Sigmoid colon (tissue), 7 donors: Measurements from ENCODE around the gene RNF13. TPM values are rescaled to one million over a fixed set of nuclear protein-coding genes. Genes with fewer than 3 reads are reported as not detected.

Experiments
- DNase-seq: peaks from one replicate; pipeline ENCODE4 v3.0.0-alpha.2; 2019
- H3K27ac ChIP-seq, 4 donors: fragments of 200-600 bp; sonication (generic); one replicate each; pipeline ENCODE4 v1.5.1; 2016 to 2019; ENCODE audit warnings: mild to moderate bottlenecking in 1 of 4
- H3K27me3 ChIP-seq, 3 donors: fragments of 200-600 bp; sonication (generic); one replicate each; pipeline ENCODE4 v1.5.1; 2019; ENCODE audit warnings: mild to moderate bottlenecking in 1 of 3
- H3K36me3 ChIP-seq, 4 donors: fragments of 200-600 bp; sonication (generic); one replicate each; pipeline ENCODE4 v1.5.1; 2016 to 2019
- H3K4me1 ChIP-seq, 4 donors: fragments of 200-600 bp; sonication (generic); one replicate each; pipeline ENCODE4 v1.5.1; 2017 to 2019
- H3K4me3 ChIP-seq, 4 donors: fragments of 200-600 bp; sonication (generic); one replicate each; pipeline ENCODE4 v1.5.1; 2017 to 2019; ENCODE audit warnings: mild to moderate bottlenecking in 2 of 4, moderate library complexity in 1 of 4
- H3K9me3 ChIP-seq, 4 donors: fragments of 200-600 bp in 3 of 4; sonication (generic) in 3 of 4; one replicate each; pipeline versions ENCODE4 v1.5.1 to v1.6.1; 2013 to 2019
- EP300 ChIP-seq, 4 donors: sonication (generic); formaldehyde crosslinking; IDR thresholded peaks; one replicate each; pipeline ENCODE4 v1.6.1; 2017; ENCODE audit warnings: antibody characterized with exemption in 4 of 4
- POLR2A ChIP-seq, 2 donors: fragments of 450-650 bp; IDR thresholded peaks; one replicate each; pipeline ENCODE4 v1.6.1; 2016; ENCODE audit warnings: antibody characterized with exemption in 2 of 2, mild to moderate bottlenecking in 2 of 2, moderate library complexity in 2 of 2
- POLR2AphosphoS5 ChIP-seq, 4 donors: sonication (generic); formaldehyde crosslinking; IDR thresholded peaks; one replicate each; pipeline ENCODE4 v1.6.1; 2017; ENCODE audit warnings: antibody characterized with exemption in 4 of 4
- WGBS, 2 donors: extraction: QIAGEN DNeasy Blood & Tissue Kit; methylation state at CpG; one replicate each; pipeline ENCODE4 v1.1.7; 2013; 5-methylcytosine and 5-hydroxymethylcytosine counted together
- intact Hi-C: fragments of 100-400 bp; cut with DNase I; formaldehyde crosslinking; loops from one replicate; pipeline ENCODE4 v1.15.1; 2023
- polyA plus RNA-seq, 3 donors: library from polyadenylated mRNA; stranded (reverse); fragments of 200-250 nt; gene quantifications; one replicate each; pipeline ENCODE4 v1.2.3, GENCODE V29; 2013
- total RNA-seq, 4 donors: library from RNA; depleted of rRNA; stranded (reverse); fragments of >200 nt; gene quantifications; one replicate each; pipeline ENCODE4 v1.1.0, GENCODE V29; 2016
- TF ChIP-seq, protein P1 (sequence below), 4 experiments: fragments of 450-650 bp in 3 of 4; fragments of 200-600 bp in 1 of 4; IDR thresholded peaks; one replicate each; pipeline ENCODE4 v1.5.1; 2016 to 2019; ENCODE audit warnings: antibody characterized with exemption in 4 of 4, mild to moderate bottlenecking in 3 of 4, moderate library complexity in 2 of 4
- donor health status: healthy with polysubstance abuse.
- donor health status: Bipolar disorder and iron deficiency.
- donor health status: healthy.

Gene RNF13
- total and polyA plus RNA-seq, 7 donors, result 15.6 to 110 (median 78.3) TPM

DNA sequence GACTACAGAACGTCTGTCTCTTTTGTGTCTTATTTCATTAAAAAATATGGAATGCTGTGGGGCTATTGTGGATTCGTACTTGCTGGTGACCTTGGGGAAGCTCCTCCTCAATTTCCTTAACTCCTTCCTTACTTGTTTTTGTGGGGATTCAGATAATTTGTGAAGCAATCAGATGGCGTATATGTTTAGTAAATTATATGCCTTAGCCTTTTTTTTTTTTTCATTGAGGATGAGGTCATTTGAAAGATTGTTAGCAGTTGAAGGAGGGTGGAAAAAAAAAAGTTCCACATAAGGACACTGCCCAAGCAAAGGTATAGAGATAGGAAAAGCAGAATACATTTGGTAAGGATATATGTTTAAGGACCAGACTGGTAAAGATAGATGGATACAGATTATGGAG, 3.3 kb downstream of the RNF13 start:
- no peak for DNase-seq
- no peaks in the 10 kb centered on the region for H3K9me3 ChIP-seq
- WGBS, 2 donors, result 40 to 62% methylated on average over 3 of the region's 3 CpGs
- peak overlapping the region in 1 of 4 donors; percentile 9 for H3K4me3 ChIP-seq
- H3K27me3 ChIP-seq, result no peaks in the 10 kb centered on the region
- no peak for TF ChIP-seq POLR2AphosphoS5 (IDR thresholded peaks at IDR 0.05)
- TF ChIP-seq, protein P1, sequence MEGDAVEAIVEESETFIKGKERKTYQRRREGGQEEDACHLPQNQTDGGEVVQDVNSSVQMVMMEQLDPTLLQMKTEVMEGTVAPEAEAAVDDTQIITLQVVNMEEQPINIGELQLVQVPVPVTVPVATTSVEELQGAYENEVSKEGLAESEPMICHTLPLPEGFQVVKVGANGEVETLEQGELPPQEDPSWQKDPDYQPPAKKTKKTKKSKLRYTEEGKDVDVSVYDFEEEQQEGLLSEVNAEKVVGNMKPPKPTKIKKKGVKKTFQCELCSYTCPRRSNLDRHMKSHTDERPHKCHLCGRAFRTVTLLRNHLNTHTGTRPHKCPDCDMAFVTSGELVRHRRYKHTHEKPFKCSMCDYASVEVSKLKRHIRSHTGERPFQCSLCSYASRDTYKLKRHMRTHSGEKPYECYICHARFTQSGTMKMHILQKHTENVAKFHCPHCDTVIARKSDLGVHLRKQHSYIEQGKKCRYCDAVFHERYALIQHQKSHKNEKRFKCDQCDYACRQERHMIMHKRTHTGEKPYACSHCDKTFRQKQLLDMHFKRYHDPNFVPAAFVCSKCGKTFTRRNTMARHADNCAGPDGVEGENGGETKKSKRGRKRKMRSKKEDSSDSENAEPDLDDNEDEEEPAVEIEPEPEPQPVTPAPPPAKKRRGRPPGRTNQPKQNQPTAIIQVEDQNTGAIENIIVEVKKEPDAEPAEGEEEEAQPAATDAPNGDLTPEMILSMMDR (IDR thresholded peaks at IDR 0.05), result no peak
- TF ChIP-seq POLR2A (IDR thresholded peaks at IDR 0.05), result no peak
- TF ChIP-seq EP300 (IDR thresholded peaks at IDR 0.05), result no peak
- H3K36me3 ChIP-seq, result no peaks in the 10 kb centered on the region
- H3K4me1 ChIP-seq, result peaks cover 0 to 67% (median 54%) of the 10 kb centered on the region in 4 donors
- peak overlapping the region; percentile 8 to 97 (median 71) for H3K27ac ChIP-seq
- intact Hi-C loops, result no loop called here

DNA sequence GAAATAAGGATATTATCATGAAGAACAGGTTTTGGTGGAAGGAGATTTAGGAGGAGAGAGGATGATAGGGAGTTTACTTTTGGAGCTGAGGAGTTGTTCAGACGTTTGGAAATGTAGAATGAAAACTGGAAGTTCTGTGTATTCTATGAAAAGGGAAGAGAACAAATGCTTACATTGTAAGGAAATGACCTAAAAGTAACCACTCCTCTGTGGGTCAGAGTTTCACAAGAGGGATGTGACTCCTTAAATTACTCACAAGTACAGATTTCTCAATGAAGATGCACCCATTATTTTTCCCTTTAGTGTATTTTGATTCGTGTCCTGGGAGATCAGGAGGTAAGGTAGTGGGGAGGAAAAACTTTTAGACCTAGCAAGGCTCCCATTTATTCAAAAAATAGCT, 4.0 kb downstream of the RNF13 start:
- H3K9me3 ChIP-seq, result no peaks in the 10 kb centered on the region
- peak overlapping the region in 1 of 4 donors; percentile 9 for H3K4me3 ChIP-seq
- intact Hi-C loops, result no loop called here
- H3K36me3 ChIP-seq, result no peaks in the 10 kb centered on the region
- no peak for DNase-seq
- H3K27ac ChIP-seq, result peak overlapping the region; percentile 8 to 97 (median 37)
- no peaks in the 10 kb centered on the region for H3K27me3 ChIP-seq
- TF ChIP-seq EP300 (IDR thresholded peaks at IDR 0.05) (no peak), POLR2A (IDR thresholded peaks at IDR 0.05) (no peak), POLR2AphosphoS5 (IDR thresholded peaks at IDR 0.05) (peak in 2 of 4 donors; percentile 20 to 34)
- TF ChIP-seq, protein P1 (IDR thresholded peaks at IDR 0.05), result no peak
- 52 to 53% methylated on average over 2 of the region's 2 CpGs for WGBS, 2 donors
- peaks cover 0 to 63% (median 52%) of the 10 kb centered on the region in 4 donors for H3K4me1 ChIP-seq

DNA sequence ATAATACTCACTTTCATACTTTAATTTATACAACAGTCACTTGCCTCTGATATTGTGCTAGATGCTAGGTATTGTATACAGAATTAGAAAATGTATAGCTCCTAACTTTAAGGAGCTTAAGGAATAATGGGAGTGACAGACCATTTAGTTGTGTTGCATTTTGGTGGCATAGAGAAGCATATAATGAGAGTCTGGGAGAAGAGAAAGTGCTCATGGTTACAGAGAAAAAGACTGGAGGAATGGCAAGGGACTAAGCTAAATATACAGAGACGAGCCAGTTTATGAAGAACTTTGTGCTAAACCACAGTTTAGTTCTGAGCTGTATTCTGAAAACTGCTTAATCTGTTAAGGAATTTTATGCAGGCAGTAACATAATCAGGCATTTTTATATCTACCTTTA, 6.4 kb downstream of the RNF13 start:
- DNase-seq, result no peak
- H3K4me1 ChIP-seq, result peaks cover 0 to 50% (median 43%) of the 10 kb centered on the region in 4 donors
- no peaks in the 10 kb centered on the region for H3K27me3 ChIP-seq
- intact Hi-C loops, result no loop called here
- WGBS, 2 donors, result 76 to 88% methylated on average over 1 of the region's 1 CpG
- no peaks in the 10 kb centered on the region for H3K9me3 ChIP-seq
- no peak overlapping the region for H3K4me3 ChIP-seq
- TF ChIP-seq, protein P1 (IDR thresholded peaks at IDR 0.05), result no peak
- no peak for TF ChIP-seq POLR2AphosphoS5 (IDR thresholded peaks at IDR 0.05)
- TF ChIP-seq POLR2A (IDR thresholded peaks at IDR 0.05), result no peak
- no peak for TF ChIP-seq EP300 (IDR thresholded peaks at IDR 0.05)
- H3K36me3 ChIP-seq, result no peaks in the 10 kb centered on the region
- H3K27ac ChIP-seq, result no peak overlapping the region

DNA sequence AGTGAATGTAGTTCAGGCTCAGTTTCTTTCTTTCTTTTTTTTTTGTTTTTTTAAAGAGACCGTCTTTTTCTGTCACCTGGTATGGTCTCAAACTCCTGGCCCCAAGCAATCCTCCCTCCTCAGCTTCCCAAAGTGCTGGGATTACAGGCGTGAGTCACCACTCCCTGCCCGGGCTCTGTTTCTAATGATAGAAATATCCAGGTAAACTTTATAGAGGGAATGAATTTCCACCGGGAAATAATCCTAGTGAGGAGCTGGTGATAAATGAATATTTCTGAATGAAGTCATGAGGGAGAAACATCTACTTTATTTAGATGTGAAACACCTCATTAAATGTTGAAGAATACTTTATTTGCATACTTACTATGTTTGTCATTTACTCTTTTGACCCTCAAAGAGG, 7.2 kb downstream of the RNF13 start:
- no peak overlapping the region for H3K4me3 ChIP-seq
- no peaks in the 10 kb centered on the region for H3K9me3 ChIP-seq
- peaks cover 0 to 45% (median 36%) of the 10 kb centered on the region in 4 donors for H3K4me1 ChIP-seq
- intact Hi-C loops, result no loop called here
- TF ChIP-seq, protein P1 (IDR thresholded peaks at IDR 0.05), result no peak
- TF ChIP-seq POLR2AphosphoS5 (IDR thresholded peaks at IDR 0.05) (no peak), POLR2A (IDR thresholded peaks at IDR 0.05) (no peak), EP300 (IDR thresholded peaks at IDR 0.05) (no peak)
- H3K36me3 ChIP-seq, result no peaks in the 10 kb centered on the region
- no peaks in the 10 kb centered on the region for H3K27me3 ChIP-seq
- no peak for DNase-seq
- 61 to 83% methylated on average over 4 of the region's 4 CpGs for WGBS, 2 donors
- H3K27ac ChIP-seq, result no peak overlapping the region

DNA sequence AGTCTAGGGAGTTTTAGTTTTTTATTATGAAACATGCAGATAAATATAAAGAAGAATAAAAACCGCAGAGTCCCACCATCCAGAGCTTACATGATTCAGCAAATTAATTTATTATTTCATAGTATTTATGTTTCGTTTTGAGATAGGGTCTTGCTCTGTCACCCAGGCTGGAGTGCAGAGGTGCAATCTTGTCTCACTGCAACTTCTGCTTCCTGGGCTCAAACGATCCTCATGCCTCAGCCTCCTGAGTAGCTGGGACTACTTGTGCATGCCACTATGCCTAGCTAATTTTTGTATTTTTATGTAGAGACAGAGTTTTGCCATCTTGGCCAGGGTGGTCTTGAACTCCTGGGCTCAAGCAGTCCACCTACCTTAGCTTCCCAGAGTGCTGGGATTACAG, 13.6 kb downstream of the RNF13 start:
- 90 to 91% methylated on average over 3 of the region's 3 CpGs for WGBS, 2 donors

More for the DNA sequence above, 13.6 kb downstream of the RNF13 start:
- no peak for DNase-seq
- Histone ChIP-seq H3K9me3 (peaks cover 0 to 7% (median 0%) of the 10 kb centered on the region in 4 donors), H3K4me3 (no peak overlapping the region), H3K27ac (no peak overlapping the region), H3K4me1 (peaks cover 0 to 25% (median 19%) of the 10 kb centered on the region in 4 donors), H3K27me3 (no peaks in the 10 kb centered on the region), H3K36me3 (no peaks in the 10 kb centered on the region)
- intact Hi-C loops, result no loop called here
- TF ChIP-seq POLR2AphosphoS5 (IDR thresholded peaks at IDR 0.05) (no peak), EP300 (IDR thresholded peaks at IDR 0.05) (no peak), POLR2A (IDR thresholded peaks at IDR 0.05) (no peak)
- TF ChIP-seq, protein P1 (IDR thresholded peaks at IDR 0.05), result no peak
